Uterus (tissue), 4 donors: ENCODE data around the gene TECTB. TPM values are rescaled to one million over a fixed set of nuclear protein-coding genes. Genes with fewer than 3 reads are reported as not detected.

Experiments used
- DNase-seq, 2 donors: peaks; one replicate each; pipeline ENCODE4 v3.0.0-alpha.2; 2019 to 2020
- H3K27ac ChIP-seq, 2 donors: fragments of 200-600 bp; sonication (generic); 1 replicate in 1 of 2; 2 replicates in 1 of 2; pipeline ENCODE4 v1.5.1; 2016 to 2018
- H3K27me3 ChIP-seq, 2 donors: fragments of 200-600 bp; sonication (generic); one replicate each; pipeline ENCODE4 v1.5.1; 2018 to 2019; ENCODE audit warnings: control low read depth in 1 of 2
- H3K36me3 ChIP-seq, 2 donors: fragments of 200-600 bp; sonication (generic); one replicate each; pipeline ENCODE4 v1.5.1; 2019; ENCODE audit warnings: control low read depth in 1 of 2
- H3K4me1 ChIP-seq, 2 donors: fragments of 200-600 bp; sonication (generic); one replicate each; pipeline ENCODE4 v1.5.1; 2018 to 2019; ENCODE audit warnings: control low read depth in 1 of 2
- H3K4me3 ChIP-seq, 2 donors: fragments of 200-600 bp; sonication (generic); 1 replicate in 1 of 2; 2 replicates in 1 of 2; pipeline ENCODE4 v1.5.1; 2018 to 2019; ENCODE audit warnings: mild to moderate bottlenecking in 1 of 2
- H3K9me3 ChIP-seq, 2 donors: fragments of 200-600 bp; sonication (generic); one replicate each; pipeline ENCODE4 v1.5.1; 2019; ENCODE audit warnings: control low read depth in 1 of 2
- CTCF ChIP-seq, 4 experiments: fragments of 200-600 bp in 2 of 4; fragments of 450-650 bp in 2 of 4; sonication (generic) in 2 of 4; IDR thresholded peaks; one replicate each; pipeline ENCODE4 v1.5.1; 2016 to 2019; ENCODE audit warnings: antibody characterized with exemption in 4 of 4, mild to moderate bottlenecking in 2 of 4, moderate library complexity in 1 of 4
- POLR2A ChIP-seq, 2 donors: fragments of 450-650 bp; IDR thresholded peaks; one replicate each; pipeline ENCODE4 v1.6.1; 2016; ENCODE audit warnings: antibody characterized with exemption in 2 of 2, mild to moderate bottlenecking in 1 of 2, moderate library complexity in 1 of 2
- intact Hi-C: fragments of 100-400 bp; cut with DNase I; formaldehyde crosslinking; loops from one replicate; pipeline ENCODE4 v1.15.1; 2023; ENCODE audit warnings: low total_unique reads
- total RNA-seq, 4 donors: library from RNA; depleted of rRNA in 3 of 4; stranded (reverse); fragments of >200 nt in 3 of 4; gene quantifications; one replicate each; pipeline versions ENCODE4 v1.1.0 to v1.2.4, GENCODE V29; 2014 to 2023
- donor health status: DM: yes; HTN: yes; CAD: no.

Gene TECTB
- total RNA-seq, 4 donors from 2014 or later: not detected

GRCh38 chr10:112338957-112339356, 55.8 kb downstream of the TECTB start:
- intact Hi-C loops: no loop called here
- TF ChIP-seq CTCF (IDR thresholded peaks at IDR 0.05) (no peak), POLR2A (IDR thresholded peaks at IDR 0.05) (no peak)
- Histone ChIP-seq H3K4me3 (no peak overlapping the region), H3K27me3 (no peaks in the 10 kb centered on the region), H3K4me1 (no peaks in the 10 kb centered on the region), H3K36me3 (no peaks in the 10 kb centered on the region), H3K9me3 (no peaks in the 10 kb centered on the region), H3K27ac (no peak overlapping the region)
- DNase-seq: no peak

- TF ChIP-seq CTCF (IDR thresholded peaks at IDR 0.05) (no peak), POLR2A (IDR thresholded peaks at IDR 0.05) (no peak)
- Histone ChIP-seq H3K27ac (no peak overlapping the region), H3K4me3 (no peak overlapping the region), H3K4me1 (no peaks in the 10 kb centered on the region), H3K27me3 (no peaks in the 10 kb centered on the region), H3K36me3 (no peaks in the 10 kb centered on the region), H3K9me3 (no peaks in the 10 kb centered on the region)
- intact Hi-C loops: no loop called here
- DNase-seq: no peak
Observed at GRCh38 chr10:112340601-112341000, 57.4 kb downstream of the TECTB start.

GRCh38 chr10:112343056-112343806, 60.0 kb downstream of the TECTB start:
- intact Hi-C loops: no loop called here

GRCh38 chr10:112344261-112344660, 61.1 kb downstream of the TECTB start:
- Histone ChIP-seq H3K36me3 (no peaks in the 10 kb centered on the region), H3K9me3 (no peaks in the 10 kb centered on the region), H3K4me3 (no peak overlapping the region), H3K4me1 (no peaks in the 10 kb centered on the region), H3K27me3 (no peaks in the 10 kb centered on the region), H3K27ac (no peak overlapping the region)
- TF ChIP-seq POLR2A (IDR thresholded peaks at IDR 0.05): no peak
- no peak for TF ChIP-seq CTCF (IDR thresholded peaks at IDR 0.05)
- DNase-seq: no peak
- intact Hi-C loops: no loop called here

More at GRCh38 chr10:112343056-112343806, 60.0 kb downstream of the TECTB start:
- DNase-seq: no peak
- no peaks in the 10 kb centered on the region for H3K36me3 ChIP-seq
- H3K27me3 ChIP-seq: no peaks in the 10 kb centered on the region
- no peak overlapping the region for H3K27ac ChIP-seq
- TF ChIP-seq CTCF (IDR thresholded peaks at IDR 0.05): no peak
- TF ChIP-seq POLR2A (IDR thresholded peaks at IDR 0.05): no peak
- no peaks in the 10 kb centered on the region for H3K9me3 ChIP-seq
- no peak overlapping the region for H3K4me3 ChIP-seq
- H3K4me1 ChIP-seq: no peaks in the 10 kb centered on the region

GRCh38 chr10:112345202-112345601, 62.0 kb downstream of the TECTB start:
- TF ChIP-seq POLR2A (IDR thresholded peaks at IDR 0.05) (no peak), CTCF (IDR thresholded peaks at IDR 0.05) (no peak)
- H3K27ac ChIP-seq: no peak overlapping the region
- H3K27me3 ChIP-seq: no peaks in the 10 kb centered on the region
- no peaks in the 10 kb centered on the region for H3K4me1 ChIP-seq
- intact Hi-C loops: no loop called here
- no peak overlapping the region for H3K4me3 ChIP-seq
- H3K9me3 ChIP-seq: no peaks in the 10 kb centered on the region
- H3K36me3 ChIP-seq: no peaks in the 10 kb centered on the region
- no peak for DNase-seq
